ENCODE measurements around the gene TLE4. TPM values are rescaled to one million over a fixed set of nuclear protein-coding genes. Genes with fewer than 3 reads are reported as not detected.

Gene TLE4
- total and polyA plus RNA-seq, 10 of the 15 experiments (the other 5 are each of a cell fraction or from before 2014, with no cell fraction given): 5.3 to 53.3 (median 23.3) TPM

DNA sequence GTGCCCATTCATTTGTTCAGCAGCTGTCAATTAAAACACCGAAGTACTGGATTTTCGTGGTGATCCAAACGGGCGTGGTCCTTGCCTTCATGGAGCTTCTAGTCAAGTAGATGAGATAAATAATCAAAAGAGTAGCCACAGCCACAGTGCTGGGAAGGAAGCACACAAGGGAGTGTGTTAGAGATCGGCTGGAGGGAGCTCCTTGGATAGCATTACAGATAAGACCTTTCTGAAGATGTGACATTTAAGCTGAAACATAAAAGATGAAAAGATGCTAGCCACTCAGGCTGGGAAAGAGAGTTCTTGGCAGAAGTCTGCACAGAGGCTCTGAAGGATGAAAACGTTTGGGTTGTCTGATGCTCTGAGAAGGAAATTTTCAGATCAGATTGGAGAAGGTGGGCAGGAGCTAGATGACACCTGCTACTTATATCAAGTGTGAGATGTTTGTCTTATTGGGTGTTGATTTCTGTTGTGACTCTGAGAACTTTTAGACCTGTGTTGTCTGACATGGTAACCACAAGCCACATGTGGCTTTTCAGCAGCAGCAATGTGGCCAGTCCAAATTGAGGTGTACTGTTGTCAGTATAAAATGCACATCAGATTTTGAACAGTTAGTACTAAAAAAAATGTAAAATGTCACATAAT lies 123.9 kb downstream of the TLE4 start:
- intact Hi-C loops (cut with micrococcal nuclease; ENCODE audit: unreplicated experiment): no loop called here
- no peak overlapping the region for H2AFZ ChIP-seq (ENCODE audit: control insufficient read depth, low read depth, low read length)
- in situ Hi-C loops (cut with MboI): no loop called here
- ChIA-PET RAD21 (ENCODE audit: unreplicated experiment) (interaction anchor here (2.3 kb wide), 1 partner anchor 124 kb away, joined by 8 read pairs; the partner anchor contains the start of gene TLE4), SMC1A (ENCODE audit: uncharacterized antibody, unreplicated experiment) (interaction anchor here (0.8 to 3.5 kb wide), 5 partner anchors 22 to 129 kb away, joined by 3 to 9 read pairs (median 3); no protein-coding TSS in a partner anchor), CTCF (interaction anchor here (0.6 to 0.9 kb wide), 2 partner anchors 21 to 185 kb away, joined by 3 to 4 read pairs; no protein-coding TSS in a partner anchor), POLR2A (interaction anchor here (1.0 to 1.4 kb wide), 2 partner anchors 12 to 22 kb away, joined by 3 to 5 read pairs; no protein-coding TSS in a partner anchor)
- no peaks in the 10 kb centered on the region for H3K36me3 ChIP-seq (ENCODE audit: control insufficient read depth in 2 of 2, insufficient read depth in 2 of 2, low read length in 1 of 2)
- no peak overlapping the region for H3K4me2 ChIP-seq (ENCODE audit: control insufficient read depth, insufficient read depth)
- no peak overlapping the region for H3K27ac ChIP-seq (ENCODE audit: control insufficient read depth, insufficient read depth)
- 67% methylated on average over 6 of the region's 6 CpGs for WGBS (ENCODE audit: insufficient coverage, insufficient replicate concordance, low lambda C conversion rate, missing lambda C conversion rate)
- H3K4me3 ChIP-seq: no peak overlapping the region
- DNase-seq (ENCODE audit: low read depth, low spot score) (no peak), FAIRE-seq (peak; percentile 59), ATAC-seq (peak; percentile 81)
- BruUV-seq (replicated peaks): no TSS peak
- H3K79me2 ChIP-seq (ENCODE audit: control insufficient read depth, insufficient read depth, low read length): no peaks in the 10 kb centered on the region
- H3K27me3 ChIP-seq (replicated peaks in 1 of 2; ENCODE audit: control insufficient read depth in 2 of 2, insufficient read depth in 2 of 2, low read length in 1 of 2): no peaks in the 10 kb centered on the region
- H4K20me1 ChIP-seq (ENCODE audit: control insufficient read depth, insufficient read depth): no peaks in the 10 kb centered on the region
- no peak overlapping the region for H3K9ac ChIP-seq (ENCODE audit: control insufficient read depth, insufficient read depth, low read length)
- H3K4me1 ChIP-seq (ENCODE audit: control insufficient read depth, insufficient read depth, low read length): no peaks in the 10 kb centered on the region
- H3K9me3 ChIP-seq (replicated peaks; ENCODE audit: control insufficient read depth, insufficient read depth, low read length): no peaks in the 10 kb centered on the region
- TF ChIP-seq SIN3A (IDR thresholded peaks at IDR 0.05; ENCODE audit: low read depth, low read length) (no peak), EP300 (IDR thresholded peaks at IDR 0.05; ENCODE audit: borderline replicate concordance in 1 of 2, control insufficient read depth in 1 of 2, low read depth in 2 of 2, low read length in 2 of 2) (no peak), HDGF (IDR thresholded peaks at IDR 0.05) (no peak), RAD51 (IDR thresholded peaks at IDR 0.05) (0 out of 2 replicates have a peak, but pooled peaks have one; percentile 43), SKIL (IDR thresholded peaks at IDR 0.05; ENCODE audit: low read depth, poor library complexity, severe bottlenecking) (peak; percentile 44), ATF7 (IDR thresholded peaks at IDR 0.05; ENCODE audit: low read depth) (0 out of 2 replicates have a peak, but pooled peaks have one; percentile 39), TARDBP (IDR thresholded peaks at IDR 0.05; ENCODE audit: borderline replicate concordance) (no peak), MTA2 (IDR thresholded peaks at IDR 0.05; ENCODE audit: low read depth) (0 out of 2 replicates have a peak, but pooled peaks have one; percentile 29), REST (IDR thresholded peaks at IDR 0.05; ENCODE audit: low read depth, low read length) (no peak), SREBF1 (IDR thresholded peaks at IDR 0.05; ENCODE audit: low read length) (no peak)
- TF ChIP-seq, protein P1, sequence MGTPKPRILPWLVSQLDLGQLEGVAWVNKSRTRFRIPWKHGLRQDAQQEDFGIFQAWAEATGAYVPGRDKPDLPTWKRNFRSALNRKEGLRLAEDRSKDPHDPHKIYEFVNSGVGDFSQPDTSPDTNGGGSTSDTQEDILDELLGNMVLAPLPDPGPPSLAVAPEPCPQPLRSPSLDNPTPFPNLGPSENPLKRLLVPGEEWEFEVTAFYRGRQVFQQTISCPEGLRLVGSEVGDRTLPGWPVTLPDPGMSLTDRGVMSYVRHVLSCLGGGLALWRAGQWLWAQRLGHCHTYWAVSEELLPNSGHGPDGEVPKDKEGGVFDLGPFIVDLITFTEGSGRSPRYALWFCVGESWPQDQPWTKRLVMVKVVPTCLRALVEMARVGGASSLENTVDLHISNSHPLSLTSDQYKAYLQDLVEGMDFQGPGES (IDR thresholded peaks at IDR 0.05): no peak
- TF ChIP-seq, protein P2, sequence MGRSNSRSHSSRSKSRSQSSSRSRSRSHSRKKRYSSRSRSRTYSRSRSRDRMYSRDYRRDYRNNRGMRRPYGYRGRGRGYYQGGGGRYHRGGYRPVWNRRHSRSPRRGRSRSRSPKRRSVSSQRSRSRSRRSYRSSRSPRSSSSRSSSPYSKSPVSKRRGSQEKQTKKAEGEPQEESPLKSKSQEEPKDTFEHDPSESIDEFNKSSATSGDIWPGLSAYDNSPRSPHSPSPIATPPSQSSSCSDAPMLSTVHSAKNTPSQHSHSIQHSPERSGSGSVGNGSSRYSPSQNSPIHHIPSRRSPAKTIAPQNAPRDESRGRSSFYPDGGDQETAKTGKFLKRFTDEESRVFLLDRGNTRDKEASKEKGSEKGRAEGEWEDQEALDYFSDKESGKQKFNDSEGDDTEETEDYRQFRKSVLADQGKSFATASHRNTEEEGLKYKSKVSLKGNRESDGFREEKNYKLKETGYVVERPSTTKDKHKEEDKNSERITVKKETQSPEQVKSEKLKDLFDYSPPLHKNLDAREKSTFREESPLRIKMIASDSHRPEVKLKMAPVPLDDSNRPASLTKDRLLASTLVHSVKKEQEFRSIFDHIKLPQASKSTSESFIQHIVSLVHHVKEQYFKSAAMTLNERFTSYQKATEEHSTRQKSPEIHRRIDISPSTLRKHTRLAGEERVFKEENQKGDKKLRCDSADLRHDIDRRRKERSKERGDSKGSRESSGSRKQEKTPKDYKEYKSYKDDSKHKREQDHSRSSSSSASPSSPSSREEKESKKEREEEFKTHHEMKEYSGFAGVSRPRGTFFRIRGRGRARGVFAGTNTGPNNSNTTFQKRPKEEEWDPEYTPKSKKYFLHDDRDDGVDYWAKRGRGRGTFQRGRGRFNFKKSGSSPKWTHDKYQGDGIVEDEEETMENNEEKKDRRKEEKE (IDR thresholded peaks at IDR 0.05): no peak
